DOHH2 (cell line): ENCODE results near the gene POC1B.

Experiments
- H3F3A ChIP-seq: fragments of 200-600 bp; sonication (generic), shearing (Covaris generic); 2 replicates; pipeline ENCODE4 v1.6.0; 2016; ENCODE audit warnings: antibody characterized with exemption, mild to moderate bottlenecking; ENCODE audit not compliant: control insufficient read depth, insufficient read depth
- H3K27ac ChIP-seq: fragments of 200-600 bp; sonication (generic); 2 replicates; pipeline ENCODE4 v1.5.1; 2014; ENCODE audit warnings: low read depth, mild to moderate bottlenecking, low read length, moderate library complexity
- H3K27me3 ChIP-seq: fragments of 200-600 bp; sonication (generic); 2 replicates; pipeline ENCODE4 v1.6.1; 2014; ENCODE audit warnings: mild to moderate bottlenecking, low read length, mixed read lengths; ENCODE audit not compliant: control insufficient read depth
- H3K36me3 ChIP-seq: fragments of 200-600 bp; sonication (generic); 2 replicates; pipeline ENCODE4 v1.6.1; 2014; ENCODE audit warnings: mild to moderate bottlenecking, low read length, moderate library complexity, mixed read lengths; ENCODE audit not compliant: control insufficient read depth
- H3K4me1 ChIP-seq: fragments of 200-600 bp; sonication (generic); 2 replicates; pipeline ENCODE4 v1.6.1; 2014; ENCODE audit warnings: mild to moderate bottlenecking, low read length, mixed read lengths; ENCODE audit not compliant: control insufficient read depth
- H3K4me2 ChIP-seq: fragments of 200-600 bp; sonication (generic); 2 replicates; pipeline ENCODE4 v1.6.0; 2014; ENCODE audit warnings: mild to moderate bottlenecking, low read length, moderate library complexity
- H3K4me3 ChIP-seq: fragments of 200-600 bp; sonication (generic); 2 replicates; pipeline ENCODE4 v1.5.1; 2014; ENCODE audit warnings: mild to moderate bottlenecking, low read length, mixed read lengths
- H3K79me2 ChIP-seq: fragments of 200-600 bp; sonication (generic); 2 replicates; pipeline ENCODE4 v1.6.1; 2014; ENCODE audit warnings: mild to moderate bottlenecking, low read length, mixed read lengths; ENCODE audit not compliant: control insufficient read depth
- H3K9me2 ChIP-seq: fragments of 200-600 bp; sonication (generic); replicated peaks from 2 replicates; pipeline ENCODE4 v1.6.1; 2014; ENCODE audit warnings: mild to moderate bottlenecking, low read length, mixed read lengths; ENCODE audit not compliant: control insufficient read depth
- H3K9me3 ChIP-seq: fragments of 200-600 bp; sonication (generic); 2 replicates; pipeline ENCODE4 v1.6.1; 2014; ENCODE audit warnings: antibody characterized with exemption, low read length, mixed read lengths; ENCODE audit not compliant: control insufficient read depth, insufficient read depth
- H4K20me1 ChIP-seq: fragments of 200-600 bp; sonication (generic); 2 replicates; pipeline ENCODE4 v1.6.0; 2014; ENCODE audit warnings: low read depth, mild to moderate bottlenecking, antibody characterized with exemption, low read length, moderate library complexity; ENCODE audit not compliant: control insufficient read depth, insufficient read depth
- EZH2phosphoT487 ChIP-seq: fragments of 200-600 bp; sonication (generic); IDR thresholded peaks from 2 replicates; pipeline ENCODE4 v1.6.1; 2017; ENCODE audit warnings: borderline replicate concordance, mild to moderate bottlenecking, antibody characterized with exemption, low read length, moderate library complexity, mixed read lengths
- TF ChIP-seq, protein P1 (sequence below): fragments of 200-600 bp; sonication (generic); IDR thresholded peaks from one replicate; pipeline ENCODE4 v1.5.1; 2014; ENCODE audit warnings: antibody characterized with exemption, mild to moderate bottlenecking, low read depth, low read length; ENCODE audit not compliant: poor library complexity, severe bottlenecking

POC1B gene

DNA sequence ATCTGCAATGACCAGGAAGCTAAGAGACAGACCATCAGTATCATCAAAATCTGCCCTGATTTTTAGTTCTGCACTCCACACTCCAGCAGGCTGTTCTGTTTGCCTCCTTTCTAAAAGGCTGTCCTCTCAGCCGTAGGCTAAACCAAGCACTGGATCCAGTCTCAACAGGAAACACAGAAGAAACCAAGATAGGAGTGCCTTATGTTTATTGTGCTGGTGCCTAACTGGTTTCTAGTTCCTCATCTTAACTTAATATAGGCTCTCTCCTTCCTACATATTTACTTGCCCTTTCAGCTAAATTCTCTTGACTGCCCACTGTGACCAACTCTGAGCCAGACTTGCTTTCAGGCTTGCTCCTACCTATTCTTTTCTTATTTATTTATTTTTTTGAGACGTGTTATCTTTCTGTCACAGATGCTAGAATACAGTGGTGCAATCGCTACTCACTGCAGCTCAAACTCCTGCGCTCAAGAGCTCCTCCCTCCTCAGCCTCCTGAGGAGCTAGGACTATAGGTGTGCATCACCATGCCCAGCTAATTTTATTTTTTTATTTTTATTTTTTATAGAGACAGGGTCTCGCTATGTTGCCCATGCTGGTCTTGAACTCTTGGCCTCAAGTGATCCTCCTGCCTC is 32.1 kb downstream of the POC1B start:
- Histone ChIP-seq H3K9me2 (no peaks in the 10 kb centered on the region), H3F3A (no peaks in the 10 kb centered on the region), H3K27me3 (no peaks in the 10 kb centered on the region), H3K36me3 (peaks cover 6% of the 10 kb centered on the region), H3K4me2 (no peak overlapping the region), H3K9me3 (no peaks in the 10 kb centered on the region), H3K79me2 (no peaks in the 10 kb centered on the region), H3K27ac (no peak overlapping the region), H3K4me3 (no peak overlapping the region), H3K4me1 (no peaks in the 10 kb centered on the region), H4K20me1 (no peaks in the 10 kb centered on the region)
- TF ChIP-seq EZH2phosphoT487, result no peak
- TF ChIP-seq, protein P1, sequence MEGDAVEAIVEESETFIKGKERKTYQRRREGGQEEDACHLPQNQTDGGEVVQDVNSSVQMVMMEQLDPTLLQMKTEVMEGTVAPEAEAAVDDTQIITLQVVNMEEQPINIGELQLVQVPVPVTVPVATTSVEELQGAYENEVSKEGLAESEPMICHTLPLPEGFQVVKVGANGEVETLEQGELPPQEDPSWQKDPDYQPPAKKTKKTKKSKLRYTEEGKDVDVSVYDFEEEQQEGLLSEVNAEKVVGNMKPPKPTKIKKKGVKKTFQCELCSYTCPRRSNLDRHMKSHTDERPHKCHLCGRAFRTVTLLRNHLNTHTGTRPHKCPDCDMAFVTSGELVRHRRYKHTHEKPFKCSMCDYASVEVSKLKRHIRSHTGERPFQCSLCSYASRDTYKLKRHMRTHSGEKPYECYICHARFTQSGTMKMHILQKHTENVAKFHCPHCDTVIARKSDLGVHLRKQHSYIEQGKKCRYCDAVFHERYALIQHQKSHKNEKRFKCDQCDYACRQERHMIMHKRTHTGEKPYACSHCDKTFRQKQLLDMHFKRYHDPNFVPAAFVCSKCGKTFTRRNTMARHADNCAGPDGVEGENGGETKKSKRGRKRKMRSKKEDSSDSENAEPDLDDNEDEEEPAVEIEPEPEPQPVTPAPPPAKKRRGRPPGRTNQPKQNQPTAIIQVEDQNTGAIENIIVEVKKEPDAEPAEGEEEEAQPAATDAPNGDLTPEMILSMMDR, result no peak

DNA sequence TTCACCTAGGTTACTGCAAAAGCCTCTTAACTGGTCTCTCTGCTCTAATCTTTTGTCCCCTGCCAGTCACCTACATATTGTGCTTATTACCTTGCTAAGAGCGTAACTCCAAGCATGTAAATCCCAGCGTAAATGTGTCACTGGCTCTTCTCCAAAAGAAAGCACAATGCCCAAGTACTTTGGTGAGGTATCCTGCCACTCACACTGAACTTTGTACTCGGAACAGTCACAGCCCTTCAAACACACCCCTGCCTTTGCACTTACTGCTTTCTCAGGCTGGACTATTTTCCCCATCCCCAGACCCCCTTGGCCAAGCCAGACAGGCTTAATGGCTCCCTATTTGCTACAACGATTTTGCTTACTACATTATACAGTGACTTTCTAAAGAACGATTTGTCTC is 33.0 kb downstream of the POC1B start:
- H3K9me2 ChIP-seq, result no peaks in the 10 kb centered on the region
- peaks cover 6% of the 10 kb centered on the region for H3K36me3 ChIP-seq
- no peak overlapping the region for H3K4me2 ChIP-seq
- no peaks in the 10 kb centered on the region for H3K79me2 ChIP-seq
- H3K27ac ChIP-seq, result no peak overlapping the region
- no peaks in the 10 kb centered on the region for H3K27me3 ChIP-seq
- H3K9me3 ChIP-seq, result no peaks in the 10 kb centered on the region
- H4K20me1 ChIP-seq, result no peaks in the 10 kb centered on the region
- no peak for TF ChIP-seq EZH2phosphoT487
- TF ChIP-seq, protein P1, result no peak
- no peaks in the 10 kb centered on the region for H3F3A ChIP-seq
- H3K4me3 ChIP-seq, result no peak overlapping the region
- H3K4me1 ChIP-seq, result no peaks in the 10 kb centered on the region

- peaks cover 6% of the 10 kb centered on the region; the same call in 1 of the 2 replicates for H3K36me3 ChIP-seq
- TF ChIP-seq EZH2phosphoT487, result no peak
- TF ChIP-seq, protein P1, result no peak
Measured at GRCh38 chr12:89490922-89491321, 34.9 kb downstream of the POC1B start.

More at GRCh38 chr12:89490922-89491321, 34.9 kb downstream of the POC1B start:
- Histone ChIP-seq H3K9me3 (no peaks in the 10 kb centered on the region), H3K4me3 (no peak overlapping the region), H3K79me2 (no peaks in the 10 kb centered on the region), H3K9me2 (no peaks in the 10 kb centered on the region), H3K27ac (no peak overlapping the region), H3F3A (no peaks in the 10 kb centered on the region), H3K4me1 (no peaks in the 10 kb centered on the region), H4K20me1 (no peaks in the 10 kb centered on the region), H3K4me2 (no peak overlapping the region), H3K27me3 (no peaks in the 10 kb centered on the region)
